Adipose tissue (tissue), 3 donors: ENCODE data around the gene BRINP2. TPM values are rescaled to one million over a fixed set of nuclear protein-coding genes. Genes with fewer than 3 reads are reported as not detected.

ENCODE experiments used
- H3K27ac ChIP-seq: one replicate; pipeline ENCODE4 v1.5.1; 2013; ENCODE audit warnings: low read depth, low read length
- WGBS, 3 donors: extraction: QIAGEN DNeasy Blood & Tissue Kit; methylation state at CpG; one replicate each; pipeline ENCODE4 v1.1.7; 2013; 5-methylcytosine and 5-hydroxymethylcytosine counted together
- polyA plus RNA-seq, 3 donors: library from polyadenylated mRNA; stranded (reverse); fragments of 200-250 nt; gene quantifications; one replicate each; pipeline ENCODE4 v1.2.3, GENCODE V29; 2013
- donor health status: healthy with polysubstance abuse.
- donor health status: Bipolar disorder and iron deficiency.
- donor health status: healthy.

Gene BRINP2
- polyA plus RNA-seq, 3 donors, result 0.10 to 0.16 TPM; not detected in 1

GRCh38 chr1:177163844-177164379 is 6.8 kb upstream of the BRINP2 start:
- no peak overlapping the region for H3K27ac ChIP-seq
- 4 to 5% (median 4%) methylated on average over 3 to 15 of the region's 15 CpGs for WGBS, 3 donors

GRCh38 chr1:177164380-177165068 is 6.2 kb upstream of the BRINP2 start, which contains the start of gene ASTN1:
Gene ASTN1 (minus strand): TSS chr1:177164712. CDS start chr1:177164676, 36 bp downstream.
- no peak within 1 kb of the TSS for H3K27ac ChIP-seq
- WGBS, 3 donors, result 1 to 2% (median 1%) methylated on average over 46 to 49 of the region's 49 CpGs

- 1 to 7% (median 7%) methylated on average over 9 of the region's 9 CpGs for WGBS, 3 donors
- no peak overlapping the region for H3K27ac ChIP-seq
Observed at GRCh38 chr1:177165069-177165439, 5.7 kb upstream of the BRINP2 start.

- 9 to 16% (median 16%) methylated on average over 8 of the region's 8 CpGs for WGBS, 3 donors
- H3K27ac ChIP-seq, result no peak overlapping the region
Observed at GRCh38 chr1:177171536-177172123, 872 bp downstream of the BRINP2 start.

- WGBS, 3 donors, result 60 to 61% (median 60%) methylated on average over 3 of the region's 3 CpGs
Observed at GRCh38 chr1:177172272-177172671, 1.5 kb downstream of the BRINP2 start.

GRCh38 chr1:177172866-177173265 is 2.1 kb downstream of the BRINP2 start:
- no peak overlapping the region for H3K27ac ChIP-seq
- WGBS, 3 donors, result 73 to 84% (median 78%) methylated on average over 3 of the region's 3 CpGs

More at GRCh38 chr1:177172272-177172671, 1.5 kb downstream of the BRINP2 start:
- no peak overlapping the region for H3K27ac ChIP-seq

- H3K27ac ChIP-seq, result no peak overlapping the region
- WGBS, 3 donors, result 70 to 79% (median 72%) methylated on average over 2 of the region's 2 CpGs
Observed at GRCh38 chr1:177173976-177174375, 3.2 kb downstream of the BRINP2 start.

- WGBS, 3 donors, result 61 to 73% (median 73%) methylated on average over 6 of the region's 6 CpGs
Observed at GRCh38 chr1:177174921-177175634, 4.3 kb downstream of the BRINP2 start.

GRCh38 chr1:177181280-177181630 is 10.5 kb downstream of the BRINP2 start:
- no peak overlapping the region for H3K27ac ChIP-seq
- WGBS, 3 donors, result 20 to 31% (median 27%) methylated on average over 13 of the region's 13 CpGs

More at GRCh38 chr1:177174921-177175634, 4.3 kb downstream of the BRINP2 start:
- H3K27ac ChIP-seq, result no peak overlapping the region

GRCh38 chr1:177181631-177182291 is 11.0 kb downstream of the BRINP2 start:
- WGBS, 3 donors, result 0 to 1% (median 1%) methylated on average over 30 to 32 of the region's 32 CpGs
- H3K27ac ChIP-seq, result no peak overlapping the region

GRCh38 chr1:177183836-177184235 is 13.1 kb downstream of the BRINP2 start:
- 62 to 67% (median 66%) methylated on average over 2 of the region's 2 CpGs for WGBS, 3 donors
- no peak overlapping the region for H3K27ac ChIP-seq

GRCh38 chr1:177185209-177185608 is 14.5 kb downstream of the BRINP2 start:
- no peak overlapping the region for H3K27ac ChIP-seq
- WGBS, 3 donors, result 61 to 84% (median 84%) methylated on average over 5 of the region's 5 CpGs

GRCh38 chr1:177186639-177187038 is 15.9 kb downstream of the BRINP2 start:
- no peak overlapping the region for H3K27ac ChIP-seq
- 92 to 96% (median 93%) methylated on average over 2 of the region's 2 CpGs for WGBS, 3 donors

GRCh38 chr1:177190308-177190970 is 19.7 kb downstream of the BRINP2 start:
- 56 to 71% (median 61%) methylated on average over 3 of the region's 3 CpGs for WGBS, 3 donors
- H3K27ac ChIP-seq, result no peak overlapping the region

- WGBS, 3 donors, result 79 to 89% (median 83%) methylated on average over 2 of the region's 2 CpGs
Observed at GRCh38 chr1:177198243-177198642, 27.5 kb downstream of the BRINP2 start.

GRCh38 chr1:177200290-177200689 is 29.5 kb downstream of the BRINP2 start:
- WGBS, 3 donors, result 72 to 76% (median 75%) methylated on average over 4 of the region's 4 CpGs
- H3K27ac ChIP-seq, result no peak overlapping the region

More at GRCh38 chr1:177198243-177198642, 27.5 kb downstream of the BRINP2 start:
- no peak overlapping the region for H3K27ac ChIP-seq

GRCh38 chr1:177206831-177207355 is 36.1 kb downstream of the BRINP2 start:
- H3K27ac ChIP-seq, result no peak overlapping the region

- 67 to 85% (median 76%) methylated on average over 4 of the region's 4 CpGs for WGBS, 3 donors
- H3K27ac ChIP-seq, result no peak overlapping the region
Observed at GRCh38 chr1:177208920-177209319, 38.2 kb downstream of the BRINP2 start.
